ENCODE results near the gene SLC35F6.
"Not testable (repeated sequence)": the region's sequence is repeated elsewhere in the genome, so short reads cannot be mapped to it uniquely, and the experiment has no call there.

The SLC35F6 gene

GRCh38 chr2:26784570-26785234 lies 20.6 kb downstream of the SLC35F6 start:
- no peak for DNase-seq (ENCODE audit: low read depth)

- peak; percentile 99 for DNase-seq (ENCODE audit: low read depth)
Observed at GRCh38 chr2:26785431-26786206, 21.5 kb downstream of the SLC35F6 start, which contains the start of gene CENPA. CENPA (plus strand) TSS chr2:26786056; CDS start chr2:26786197, 141 bp downstream.

GRCh38 chr2:26786207-26787028 lies 22.3 kb downstream of the SLC35F6 start:
- peak; percentile 47 for DNase-seq (ENCODE audit: low read depth)

- no peak for DNase-seq (ENCODE audit: low read depth)
Observed at GRCh38 chr2:26792720-26793119, 28.6 kb downstream of the SLC35F6 start.

- DNase-seq (ENCODE audit: low read depth) = no peak
Observed at GRCh38 chr2:26793518-26793917, 29.4 kb downstream of the SLC35F6 start.

- DNase-seq (ENCODE audit: low read depth) = not testable (repeated sequence)
Observed at GRCh38 chr2:26795135-26795534, 31.1 kb downstream of the SLC35F6 start.

- no peak for DNase-seq (ENCODE audit: low read depth)
Observed at GRCh38 chr2:26801328-26801727, 37.2 kb downstream of the SLC35F6 start.

- no peak for DNase-seq (ENCODE audit: low read depth)
Observed at GRCh38 chr2:26801796-26802195, 37.7 kb downstream of the SLC35F6 start.

GRCh38 chr2:26805241-26805676 lies 41.2 kb downstream of the SLC35F6 start:
- DNase-seq (ENCODE audit: low read depth) = peak; percentile 98

GRCh38 chr2:26807788-26808460 lies 43.8 kb downstream of the SLC35F6 start:
- DNase-seq (ENCODE audit: low read depth) = no peak

- DNase-seq (ENCODE audit: low read depth) = no peak
Observed at GRCh38 chr2:26809211-26809610, 45.1 kb downstream of the SLC35F6 start.

- DNase-seq (ENCODE audit: low read depth) = no peak
Observed at GRCh38 chr2:26809876-26810577, 45.9 kb downstream of the SLC35F6 start.

DNA sequence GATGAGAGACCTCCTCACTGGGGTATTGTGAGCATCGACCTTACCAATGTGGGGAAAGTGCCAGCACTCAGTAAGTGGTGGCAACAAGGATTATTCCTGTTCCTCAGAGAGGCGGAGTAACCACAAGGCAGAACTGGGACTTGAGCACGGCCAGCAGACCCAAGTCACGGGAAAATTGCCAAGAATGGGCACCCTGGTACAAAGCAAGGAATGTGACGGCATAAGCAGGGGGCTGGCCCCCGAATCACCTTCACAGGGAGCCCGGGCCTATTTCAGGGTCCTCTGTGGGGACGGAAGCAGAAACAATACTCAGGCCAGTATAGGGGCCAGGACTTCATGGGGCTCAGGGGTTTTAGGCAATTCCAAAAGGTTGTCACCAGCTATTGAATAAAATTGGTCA lies 47.2 kb downstream of the SLC35F6 start:
- DNase-seq (ENCODE audit: low read depth) = no peak

- DNase-seq (ENCODE audit: low read depth) = no peak
Observed at GRCh38 chr2:26811791-26812694, 48.0 kb downstream of the SLC35F6 start.

DNA sequence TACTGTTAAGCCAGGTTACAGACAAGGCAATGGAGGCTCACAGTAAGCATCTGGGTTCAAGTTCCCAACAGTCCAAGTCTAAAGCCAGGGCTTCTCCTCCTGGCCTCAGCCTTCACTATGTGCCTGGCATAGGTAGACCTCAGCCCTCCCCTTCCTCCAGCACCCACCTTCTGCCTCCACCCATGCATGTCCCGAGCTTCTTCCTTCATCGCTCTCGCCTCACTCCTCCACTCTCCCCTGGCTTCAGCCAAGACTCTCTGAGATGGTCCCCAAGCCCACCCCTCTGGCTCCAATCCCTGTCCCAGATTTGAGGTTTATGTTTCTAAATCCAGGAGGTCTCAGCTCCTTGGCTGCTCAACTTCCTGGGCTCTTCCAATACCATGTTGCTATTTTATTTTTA lies 48.6 kb downstream of the SLC35F6 start:
- no peak for DNase-seq (ENCODE audit: low read depth)

- not testable (repeated sequence) for DNase-seq (ENCODE audit: low read depth)
Observed at GRCh38 chr2:26814072-26814765, 50.1 kb downstream of the SLC35F6 start.

DNA sequence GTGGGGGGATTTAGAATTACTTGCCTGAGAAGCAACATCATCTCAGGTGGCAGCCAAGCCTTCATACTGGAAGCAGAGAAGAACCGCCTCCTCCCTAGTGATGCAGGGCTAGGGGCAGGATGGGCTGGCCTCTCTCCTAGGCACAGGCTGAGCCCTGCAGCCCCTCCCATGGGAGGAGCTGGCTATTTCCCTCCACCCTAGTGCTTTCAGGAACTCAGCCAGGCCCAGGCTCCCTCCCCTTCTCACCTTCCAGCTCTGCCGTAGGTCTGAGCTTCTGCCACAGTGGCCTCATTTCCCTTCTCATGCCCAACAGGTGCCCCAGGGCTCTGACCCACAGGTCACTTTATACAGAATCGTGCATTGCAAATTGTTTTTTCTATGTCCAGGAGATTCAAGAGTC lies 52.8 kb downstream of the SLC35F6 start:
- DNase-seq (ENCODE audit: low read depth) = no peak

- no peak for DNase-seq (ENCODE audit: low read depth)
Observed at GRCh38 chr2:26818255-26818654, 54.2 kb downstream of the SLC35F6 start.

GRCh38 chr2:26818972-26819371 lies 54.9 kb downstream of the SLC35F6 start:
- no peak for DNase-seq (ENCODE audit: low read depth)

DNA sequence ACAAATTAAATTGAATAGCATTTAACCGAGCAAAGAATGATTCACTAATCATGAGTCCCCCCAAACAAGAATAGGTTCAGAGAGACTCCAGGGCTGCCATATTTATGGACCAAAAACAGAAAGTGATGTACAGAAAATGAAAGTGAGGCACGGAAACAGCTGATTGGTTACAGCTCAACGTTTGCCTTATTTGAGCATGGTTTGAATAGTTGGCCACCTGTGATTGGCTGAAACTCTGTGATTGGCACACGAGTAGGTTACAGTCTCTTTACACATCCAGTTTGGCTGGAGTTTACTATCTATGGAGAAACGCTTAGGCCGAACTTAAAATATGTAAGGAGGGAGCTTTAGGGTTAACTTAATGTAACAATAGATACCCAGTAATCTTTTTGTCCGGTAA lies 56.8 kb downstream of the SLC35F6 start:
- no peak for DNase-seq (ENCODE audit: low read depth)
